GM18520 (cell line): ENCODE data around the gene CYTH3.

ENCODE experiments used
- ATAC-seq: cut with Tn5 transposase; IDR thresholded peaks from one replicate; pipeline ENCODE4 v1.9.1; 2021; ENCODE audit not compliant: unreplicated experiment

Gene CYTH3

GRCh38 chr7:6116211-6116610 is 156.2 kb downstream of the CYTH3 start:
- no peak for ATAC-seq
